Endothelial cell of umbilical vein (primary cell): Measurements from ENCODE around the gene HOXB2. TPM values are rescaled to one million over a fixed set of nuclear protein-coding genes. Genes with fewer than 3 reads are reported as not detected.

Experiments used
- BruUV-seq: library from RNA; stranded (reverse); fragments of 400-500 nt; replicated peaks from 2 replicates; lab custom pipeline; 2021; lab: Mats Ljungman, UMichigan
- CTCF ChIA-PET: fragments of 300-600, 350-600 bp; sonication (Branson Sonifier 250); formaldehyde crosslinking; loops from one replicate; lab custom pipeline; 2021; ENCODE audit warnings: antibody characterized with exemption, inconsistent platforms; lab: Charles Lee
- POLR2A ChIA-PET: fragments of 300-600, 350-600 bp; sonication (Branson Sonifier 250); formaldehyde crosslinking; loops from one replicate; lab custom pipeline; 2021; ENCODE audit warnings: antibody characterized with exemption, inconsistent platforms; lab: Charles Lee
- DNase-seq: peaks from one replicate; pipeline ENCODE4 v3.0.0-alpha.2; 2011; ENCODE audit warnings: low read depth, low spot score
- FAIRE-seq: peaks from 2 replicates; lab custom pipeline; 2011; peaks lifted over from hg19 to GRCh38; lab: Jason Lieb, UNC
- H2AFZ ChIP-seq: 2 replicates; pipeline ENCODE4 v1.6.0; 2012; ENCODE audit warnings: low read depth, low read length, control low read depth, inconsistent platforms
- H3K27ac ChIP-seq: 2 replicates; pipeline ENCODE4 v1.5.1; 2011; ENCODE audit warnings: low read depth, mild to moderate bottlenecking, control low read depth, low read length, moderate library complexity; ENCODE audit not compliant: insufficient read depth
- H3K27me3 ChIP-seq, 2 experiments: 2 replicates each; pipeline versions ENCODE4 v1.6.0 to v1.6.1; 2011; ENCODE audit warnings: low read length in 2 of 2, mixed read lengths in 1 of 2; ENCODE audit not compliant: control insufficient read depth in 2 of 2, insufficient read depth in 2 of 2
- H3K36me3 ChIP-seq, 2 experiments: 2 replicates in 1 of 2; 3 replicates in 1 of 2; pipeline ENCODE4 v1.5.1; 2011; ENCODE audit warnings: low read length in 2 of 2, mild to moderate bottlenecking in 1 of 2, moderate library complexity in 1 of 2; ENCODE audit not compliant: control insufficient read depth in 2 of 2, insufficient read depth in 2 of 2; ENCODE audit errors: extremely low read depth in 1 of 2
- H3K4me1 ChIP-seq: 3 replicates; pipeline ENCODE4 v1.5.1; 2011; ENCODE audit warnings: mild to moderate bottlenecking, low read length; ENCODE audit not compliant: control insufficient read depth, insufficient read depth; ENCODE audit errors: extremely low read depth
- H3K4me2 ChIP-seq: 2 replicates; pipeline ENCODE4 v1.6.1; 2011; ENCODE audit warnings: low read length, control low read depth, mixed read lengths; ENCODE audit not compliant: insufficient read depth
- H3K4me3 ChIP-seq, 3 experiments: fragments of 200-600 bp in 1 of 3; sonication (generic), shearing (Covaris generic) in 1 of 3; replicated peaks in 1 of 3; 2 replicates each; pipeline ENCODE4 v1.5.1; 2011 to 2016; ENCODE audit warnings: control low read depth in 3 of 3, low read length in 3 of 3, mild to moderate bottlenecking in 2 of 3, inconsistent platforms in 1 of 3, low read depth in 1 of 3, moderate library complexity in 1 of 3; ENCODE audit not compliant: insufficient read depth in 1 of 3
- H3K79me2 ChIP-seq: 2 replicates; pipeline ENCODE4 v1.6.0; 2012; ENCODE audit warnings: low read length, inconsistent platforms; ENCODE audit not compliant: control insufficient read depth, insufficient read depth
- H3K9ac ChIP-seq: replicated peaks from 2 replicates; pipeline ENCODE3; 2011; ENCODE audit warnings: low read length, control low read depth; ENCODE audit not compliant: insufficient read depth; ENCODE audit errors: extremely low read depth
- H3K9me1 ChIP-seq: replicated peaks from 3 replicates; pipeline ENCODE4 v1.6.0; 2011; ENCODE audit warnings: mild to moderate bottlenecking, low read length; ENCODE audit not compliant: control insufficient read depth, insufficient read depth; ENCODE audit errors: extremely low read depth
- H3K9me3 ChIP-seq: replicated peaks from 2 replicates; pipeline ENCODE4 v1.5.1; 2012; ENCODE audit warnings: low read length, inconsistent platforms; ENCODE audit not compliant: control insufficient read depth, insufficient read depth
- H4K20me1 ChIP-seq: replicated peaks from 2 replicates; pipeline ENCODE3; 2011; ENCODE audit warnings: mild to moderate bottlenecking, low read length; ENCODE audit not compliant: control insufficient read depth, insufficient read depth; ENCODE audit errors: extremely low read depth
- CTCF ChIP-seq, 2 donors: IDR thresholded peaks; 1 replicate in 1 of 2; 2 replicates in 1 of 2; pipeline ENCODE4 v1.5.1; 2011; ENCODE audit warnings: low read length in 2 of 2, mild to moderate bottlenecking in 2 of 2, moderate library complexity in 2 of 2, control low read depth in 1 of 2, inconsistent platforms in 1 of 2, low read depth in 1 of 2; ENCODE audit not compliant: insufficient read depth in 1 of 2; ENCODE audit errors: extremely low read depth in 1 of 2
- EZH2 ChIP-seq: IDR thresholded peaks from 2 replicates; pipeline ENCODE4 v1.6.1; 2012; ENCODE audit warnings: borderline replicate concordance, low read depth, mild to moderate bottlenecking, moderate library complexity, low read length, inconsistent platforms; ENCODE audit not compliant: severe bottlenecking
- FOS ChIP-seq: IDR thresholded peaks from 2 replicates; pipeline ENCODE4 v1.6.1; 2011; ENCODE audit warnings: mild to moderate bottlenecking, low read length, moderate library complexity, borderline replicate concordance; ENCODE audit not compliant: insufficient read depth
- GATA2 ChIP-seq: IDR thresholded peaks from 2 replicates; pipeline ENCODE4 v1.7.0; 2011; ENCODE audit warnings: low read depth, mild to moderate bottlenecking, moderate library complexity, mixed read lengths, low read length; ENCODE audit not compliant: insufficient read length, insufficient read depth
- JUN ChIP-seq: IDR thresholded peaks from 2 replicates; pipeline ENCODE4 v1.6.1; 2011; ENCODE audit warnings: borderline replicate concordance, low read depth; ENCODE audit not compliant: insufficient read length, insufficient read depth
- MYC ChIP-seq: IDR thresholded peaks from one replicate; pipeline ENCODE4 v1.6.1; 2011; ENCODE audit warnings: mild to moderate bottlenecking, low read depth, low read length
- POLR2A ChIP-seq: IDR thresholded peaks from 2 replicates; pipeline ENCODE4 v1.6.1; 2012; ENCODE audit warnings: low read depth, mild to moderate bottlenecking, control low read depth, low read length
- POLR2AphosphoS5 ChIP-seq: IDR thresholded peaks from 2 replicates; pipeline ENCODE4 v1.6.1; 2012; ENCODE audit warnings: low read depth, mild to moderate bottlenecking, control low read depth, low read length, moderate library complexity; ENCODE audit not compliant: insufficient read depth
- dilution Hi-C: fragments of 300-500 bp; cut with MboI; formaldehyde crosslinking; loops from one replicate; pipeline ENCODE4 v1.15.0; 2019; ENCODE audit warnings: low sequenced_read_pairs; ENCODE audit not compliant: extremely low pct_ligation_motif_present
- intact Hi-C: fragments of 100-400 bp; cut with micrococcal nuclease; formaldehyde crosslinking; loops from one replicate; pipeline ENCODE4 v1.10.0; 2022
- polyA plus RNA-seq, 4 experiments: library from polyadenylated mRNA; depleted of rRNA in 3 of 4; stranded (reverse) in 3 of 4; unstranded in 1 of 4; fragments of >200 nt; gene quantifications; 2 replicates each; pipeline versions ENCODE4 v1.2.1 to v1.2.3, GENCODE V29; 2011 to 2012; ENCODE audit warnings: missing spikeins in 1 of 4
- total RNA-seq: library from RNA; stranded (reverse); gene quantifications from 2 replicates; pipeline ENCODE4 v1.2.3, GENCODE V29; 2021
- TF ChIP-seq, protein P1 (sequence below): IDR thresholded peaks from 2 replicates; pipeline ENCODE4 v1.6.1; 2011; ENCODE audit not compliant: insufficient read depth, insufficient read length

The HOXB2 gene
- total and polyA plus RNA-seq, 2 donors (not counting 3 experiments of a cell fraction or from before 2014, with no cell fraction given) = 14.1 to 23.3 TPM

GRCh38 chr17:48542698-48543106, 2.2 kb downstream of the HOXB2 start:
- TSS peak; percentile 54 for BruUV-seq
- dilution Hi-C loops = no loop called here
- Histone ChIP-seq H3K79me2 (peaks cover 51% of the 10 kb centered on the region), H3K4me2 (peak overlapping the region; percentile 89), H3K9me3 (no peaks in the 10 kb centered on the region), H2AFZ (no peak overlapping the region), H3K9me1 (no peaks in the 10 kb centered on the region), H3K27ac (peak overlapping the region; percentile 80), H3K9ac (peak overlapping the region; percentile 91), H3K4me1 (peaks cover 37% of the 10 kb centered on the region), H4K20me1 (no peaks in the 10 kb centered on the region), H3K4me3 (peak overlapping the region; percentile 88 to 99 (median 97)), H3K27me3 (no peaks in the 10 kb centered on the region), H3K36me3 (no peaks in the 10 kb centered on the region)
- FAIRE-seq (no peak), DNase-seq (no peak)
- CTCF ChIA-PET = interaction anchor here (1.9 kb wide), 1 partner anchor 191 kb away, joined by 5 read pairs; no protein-coding TSS in a partner anchor
- TF ChIP-seq JUN (no peak), FOS (no peak), MYC (no peak)
- TF ChIP-seq, protein P1, sequence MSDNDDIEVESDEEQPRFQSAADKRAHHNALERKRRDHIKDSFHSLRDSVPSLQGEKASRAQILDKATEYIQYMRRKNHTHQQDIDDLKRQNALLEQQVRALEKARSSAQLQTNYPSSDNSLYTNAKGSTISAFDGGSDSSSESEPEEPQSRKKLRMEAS = no peak
- POLR2A ChIA-PET = no interaction called here
- intact Hi-C loops = loop anchor here (2.0 kb wide), 1 partner anchor 50 kb away; no protein-coding TSS in a partner anchor

DNA sequence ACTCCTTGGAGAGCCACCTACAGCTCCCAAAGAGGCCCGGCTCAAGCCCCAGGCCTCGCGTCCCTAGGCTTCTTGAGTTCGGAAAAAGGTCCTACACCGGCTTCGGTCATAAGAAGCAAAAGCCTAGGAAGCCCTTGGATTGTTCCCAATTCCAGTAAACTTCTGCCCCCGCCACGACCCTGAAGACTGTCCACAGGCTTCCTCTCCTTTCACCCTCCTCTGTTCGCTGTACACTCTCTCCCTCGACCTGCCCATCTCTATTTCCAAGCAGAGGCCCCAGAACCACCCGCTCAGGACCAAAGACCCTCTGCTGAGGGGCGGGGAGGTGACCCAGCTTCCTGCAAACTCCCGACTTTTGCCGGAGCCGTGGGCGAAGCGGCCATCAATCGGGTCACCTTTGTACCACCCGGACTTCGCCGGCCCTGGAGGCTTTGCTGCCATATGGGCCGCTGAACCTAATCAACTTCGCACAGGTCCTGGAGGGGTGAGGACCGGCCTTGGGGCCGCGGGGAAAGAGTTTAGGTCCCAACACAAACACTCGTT, 2.7 kb downstream of the HOXB2 start:
- CTCF ChIA-PET = interaction anchor here (0.9 to 3.9 kb wide), 9 partner anchors 15 to 209 kb away, joined by 3 to 14 read pairs (median 4); partner anchors contain the start of gene HOXB5
- H3K4me2 ChIP-seq = peak overlapping the region; percentile 89

More for the DNA sequence above, 2.7 kb downstream of the HOXB2 start:
- DNase-seq = peak; percentile 66
- Histone ChIP-seq H3K9me1 (no peaks in the 10 kb centered on the region), H3K27ac (peak overlapping the region; percentile 80), H4K20me1 (no peaks in the 10 kb centered on the region), H3K79me2 (peaks cover 48% of the 10 kb centered on the region), H3K9ac (peak overlapping the region; percentile 91), H3K27me3 (no peaks in the 10 kb centered on the region), H3K9me3 (no peaks in the 10 kb centered on the region), H3K4me3 (peak overlapping the region; percentile 88 to 99 (median 97)), H3K36me3 (no peaks in the 10 kb centered on the region), H3K4me1 (peaks cover 32% of the 10 kb centered on the region), H2AFZ (peak overlapping the region; percentile 46)
- dilution Hi-C loops (no loop called here), intact Hi-C loops (loop anchor here (2.0 kb wide), 1 partner anchor 49 kb away; no protein-coding TSS in a partner anchor)
- POLR2A ChIA-PET = interaction anchor here (0.9 kb wide), 1 partner anchor 9 kb away, joined by 4 read pairs; no protein-coding TSS in a partner anchor
- TSS peak; percentile 40 for BruUV-seq
- TF ChIP-seq FOS = no peak
- TF ChIP-seq POLR2A = no peak
- TF ChIP-seq, protein P1 = no peak
- TF ChIP-seq JUN = no peak
- no peak for TF ChIP-seq EZH2
- TF ChIP-seq GATA2 = no peak
- no peak for TF ChIP-seq CTCF (IDR thresholded peaks at IDR 0.05; ENCODE audit: extremely low read depth in 1 of 2, insufficient read depth in 1 of 2, low read depth in 1 of 2, low read length in 2 of 2)
- TF ChIP-seq POLR2AphosphoS5 = peak; percentile 5
- TF ChIP-seq MYC = no peak
- FAIRE-seq = peak; percentile 64
